GM12864 (cell line): ENCODE data around the gene MYL11.
"Not testable (repeated sequence)": the region's sequence is repeated elsewhere in the genome, so short reads cannot be mapped to it uniquely, and the experiment has no call there.

Experiments
- DNase-seq: peaks from one replicate; pipeline ENCODE4 v3.0.0-alpha.2; 2011; ENCODE audit warnings: low read depth
- H3K4me3 ChIP-seq: 2 replicates; pipeline ENCODE4 v1.5.1; 2011; ENCODE audit warnings: mild to moderate bottlenecking, low read depth, low read length, control low read depth
- CTCF ChIP-seq: IDR thresholded peaks from 2 replicates; pipeline ENCODE4 v1.5.1; 2011; ENCODE audit warnings: low read depth, mild to moderate bottlenecking, moderate library complexity, low read length, control low read depth, inconsistent platforms; ENCODE audit errors: missing control alignments

MYL11 gene

GRCh38 chr16:30395155-30395991 lies 20.8 kb downstream of the MYL11 start, which contains the start of gene ZNF48:
Gene ZNF48 (plus strand): TSS chr16:30395420. CDS start chr16:30395795, 375 bp downstream.
- DNase-seq, result no peak
- peak within 1 kb of the TSS; percentile 92 for H3K4me3 ChIP-seq
- peak; percentile 28 for TF ChIP-seq CTCF

GRCh38 chr16:30395992-30396585 lies 21.5 kb downstream of the MYL11 start:
- no peak for DNase-seq

GRCh38 chr16:30396627-30397026 lies 22.0 kb downstream of the MYL11 start:
- not testable (repeated sequence) for DNase-seq

More at GRCh38 chr16:30395992-30396585, 21.5 kb downstream of the MYL11 start:
- no peak for TF ChIP-seq CTCF
- peak overlapping the region; percentile 92 for H3K4me3 ChIP-seq

DNA sequence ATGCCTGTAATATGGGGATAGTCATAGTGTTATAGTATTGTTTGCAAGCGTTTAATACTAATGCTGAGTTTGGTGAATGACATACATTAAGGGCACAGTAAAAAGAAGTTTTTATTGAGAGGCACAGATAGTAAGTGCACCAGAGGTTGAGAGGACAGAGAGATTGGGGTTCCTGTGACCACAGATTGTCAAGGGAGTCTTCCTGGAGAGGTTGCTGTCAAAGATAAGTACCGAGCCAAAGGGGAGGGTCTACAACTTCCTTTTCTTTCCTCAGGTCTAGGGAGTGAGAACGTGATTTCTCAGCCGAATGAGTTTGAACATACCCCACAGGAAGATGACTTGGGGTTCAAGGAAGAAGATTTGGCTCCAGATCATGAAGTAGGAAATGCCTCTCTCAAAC lies 22.5 kb downstream of the MYL11 start:
- DNase-seq, result no peak
- no peak overlapping the region for H3K4me3 ChIP-seq
- TF ChIP-seq CTCF, result no peak

More at GRCh38 chr16:30396627-30397026, 22.0 kb downstream of the MYL11 start:
- not testable (repeated sequence) for H3K4me3 ChIP-seq

GRCh38 chr16:30397776-30398660 lies 23.4 kb downstream of the MYL11 start:
- no peak for TF ChIP-seq CTCF
- DNase-seq, result no peak

DNA sequence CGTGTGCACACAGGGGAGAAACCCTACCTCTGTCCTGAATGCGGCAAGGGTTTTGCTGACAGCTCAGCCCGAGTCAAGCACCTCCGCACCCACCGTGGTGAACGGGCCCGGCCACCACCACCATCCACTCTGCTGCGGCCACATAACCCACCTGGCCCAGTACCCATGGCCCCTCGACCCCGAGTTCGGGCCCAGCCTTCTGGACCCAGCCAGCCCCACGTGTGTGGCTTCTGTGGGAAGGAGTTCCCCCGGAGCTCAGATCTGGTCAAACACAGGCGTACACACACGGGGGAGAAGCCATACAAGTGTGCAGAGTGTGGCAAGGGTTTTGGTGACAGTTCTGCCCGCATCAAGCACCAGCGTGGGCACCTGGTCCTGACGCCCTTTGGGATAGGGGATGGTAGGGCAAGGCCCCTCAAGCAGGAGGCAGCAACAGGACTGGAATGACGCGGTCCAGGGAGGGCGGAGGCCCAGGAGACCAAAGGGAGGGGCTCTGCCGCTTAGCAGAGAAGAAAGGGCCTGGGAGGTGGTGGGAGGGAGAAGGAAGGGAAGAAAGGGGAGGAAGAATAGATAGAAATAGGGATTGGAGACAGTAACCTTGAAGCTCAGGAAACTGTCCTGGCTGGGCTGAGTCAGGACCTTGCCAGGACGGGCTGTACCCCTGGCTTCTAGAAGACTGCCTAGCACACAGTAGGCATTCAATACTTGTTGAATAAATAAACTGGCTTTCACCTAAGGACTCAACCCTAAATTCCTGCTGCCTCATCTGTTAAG lies 24.2 kb downstream of the MYL11 start:
- no peak for DNase-seq
- H3K4me3 ChIP-seq, result no peak overlapping the region
- no peak for TF ChIP-seq CTCF

More at GRCh38 chr16:30397776-30398660, 23.4 kb downstream of the MYL11 start:
- H3K4me3 ChIP-seq, result no peak overlapping the region
